H7 (cell line): Measurements from ENCODE around the gene PDGFD. TPM values are rescaled to one million over a fixed set of nuclear protein-coding genes. Genes with fewer than 3 reads are reported as not detected.

ENCODE experiments used
- DNase-seq: peaks from one replicate; pipeline ENCODE4 v3.0.0; 2012
- H3K27me3 ChIP-seq: 2 replicates; pipeline ENCODE4 v1.6.0; 2011; ENCODE audit warnings: mild to moderate bottlenecking, low read length; ENCODE audit not compliant: control insufficient read depth, insufficient read depth
- H3K36me3 ChIP-seq: replicated peaks from 2 replicates; pipeline ENCODE4 v1.5.1; 2011; ENCODE audit warnings: low read length; ENCODE audit not compliant: control insufficient read depth, insufficient read depth
- H3K4me3 ChIP-seq: 2 replicates; pipeline ENCODE4 v1.5.1; 2011; ENCODE audit warnings: low read depth, mild to moderate bottlenecking, control low read depth, low read length, moderate library complexity; ENCODE audit not compliant: insufficient read depth
- total RNA-seq: library from RNA; depleted of rRNA; stranded (reverse); fragments of >200 nt; shearing (Covaris generic); gene quantifications from 2 replicates; pipeline ENCODE4 v1.2.3, GENCODE V29; 2014

The PDGFD gene
- total RNA-seq, 1 experiment from 2014 or later = 4.0 TPM

- no peak overlapping the region for H3K4me3 ChIP-seq
- no peak for DNase-seq
- no peaks in the 10 kb centered on the region for H3K27me3 ChIP-seq
- no peaks in the 10 kb centered on the region for H3K36me3 ChIP-seq
Observed at GRCh38 chr11:104093426-104094280, 70.3 kb downstream of the PDGFD start.

GRCh38 chr11:104092744-104093143 lies 71.2 kb downstream of the PDGFD start:
- H3K36me3 ChIP-seq = no peaks in the 10 kb centered on the region
- DNase-seq = no peak

DNA sequence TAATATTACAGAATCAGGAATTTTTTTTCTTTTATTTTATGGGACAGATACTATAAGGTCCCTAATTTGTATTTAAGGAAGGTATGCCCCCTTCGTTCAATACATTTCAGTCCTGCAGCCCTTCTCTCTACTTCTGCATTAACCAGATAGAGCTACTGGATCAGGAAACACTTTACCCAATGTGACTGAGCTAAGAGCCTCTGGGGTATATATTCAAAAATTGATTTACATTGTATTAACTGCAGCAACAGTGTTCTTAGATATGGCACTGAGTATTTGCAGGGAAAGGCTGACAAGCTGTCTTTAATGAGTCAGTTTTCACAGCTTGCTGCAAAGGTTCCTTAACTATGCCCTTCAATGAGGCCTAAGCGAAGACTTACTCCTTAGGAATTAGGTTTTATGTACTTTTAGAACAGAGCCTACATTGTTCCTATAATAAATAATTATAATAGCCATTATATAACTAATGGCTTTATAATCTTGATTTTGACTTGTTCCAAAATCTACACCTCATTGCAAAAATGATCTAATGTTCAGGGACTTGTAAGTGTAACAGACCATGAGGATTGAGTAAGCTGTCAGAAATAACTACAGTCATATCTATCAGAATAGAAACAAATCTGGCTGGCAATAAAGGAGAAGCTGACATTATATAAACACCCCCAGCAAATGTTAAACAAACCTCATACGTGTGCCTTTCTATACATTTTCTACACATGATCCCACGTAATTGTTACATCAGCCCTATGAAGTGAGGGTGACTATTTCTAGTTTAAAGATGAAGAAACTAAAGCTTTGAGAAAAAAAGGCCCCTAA lies 72.5 kb downstream of the PDGFD start:
- DNase-seq = no peak
- Histone ChIP-seq H3K27me3 (no peaks in the 10 kb centered on the region), H3K36me3 (no peaks in the 10 kb centered on the region), H3K4me3 (no peak overlapping the region)

More at GRCh38 chr11:104092744-104093143, 71.2 kb downstream of the PDGFD start:
- H3K27me3 ChIP-seq = no peaks in the 10 kb centered on the region
- H3K4me3 ChIP-seq = no peak overlapping the region

DNA sequence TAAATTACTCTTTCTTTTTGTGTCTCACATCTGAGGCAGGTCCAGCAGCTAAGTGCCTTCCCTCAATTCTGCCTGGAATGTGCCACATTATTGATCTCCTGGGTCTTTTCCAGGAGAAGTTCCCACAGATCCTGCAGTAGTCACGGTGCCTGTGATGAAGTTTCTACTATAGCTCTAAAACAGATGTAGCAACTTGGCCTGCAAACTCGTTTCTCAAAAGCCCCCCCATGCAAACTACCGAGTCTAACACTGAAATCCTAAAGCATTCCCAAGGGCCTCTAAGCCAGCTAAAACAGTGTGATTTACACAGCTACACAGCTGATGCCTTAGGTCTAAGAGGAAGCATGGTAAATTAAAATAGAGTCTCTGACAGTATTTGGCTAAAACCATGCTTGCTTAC lies 73.2 kb downstream of the PDGFD start:
- H3K36me3 ChIP-seq = no peaks in the 10 kb centered on the region
- H3K27me3 ChIP-seq = no peaks in the 10 kb centered on the region
- H3K4me3 ChIP-seq = no peak overlapping the region
- no peak for DNase-seq

GRCh38 chr11:104089481-104089880 lies 74.5 kb downstream of the PDGFD start:
- H3K27me3 ChIP-seq = no peaks in the 10 kb centered on the region
- no peak for DNase-seq
- no peaks in the 10 kb centered on the region for H3K36me3 ChIP-seq
- H3K4me3 ChIP-seq = no peak overlapping the region

DNA sequence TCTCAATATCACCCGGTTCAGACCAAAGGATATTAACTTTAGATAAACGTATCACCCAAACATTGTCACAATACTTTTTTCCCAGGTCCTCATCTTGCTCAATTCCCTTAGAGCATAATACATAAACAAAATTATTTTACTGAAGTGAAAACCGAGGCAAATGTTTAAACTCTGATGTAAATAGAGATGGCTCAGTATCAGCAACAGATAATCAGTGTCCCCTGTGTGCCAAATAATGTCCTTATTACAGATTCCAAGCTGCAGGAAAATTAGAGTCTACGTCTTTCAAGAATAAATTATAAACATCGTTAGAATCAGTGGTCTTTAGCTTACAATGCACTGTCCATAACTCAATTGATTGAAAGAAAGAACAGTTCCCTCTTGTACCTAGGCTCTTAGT lies 77.3 kb downstream of the PDGFD start:
- Histone ChIP-seq H3K27me3 (no peaks in the 10 kb centered on the region), H3K4me3 (no peak overlapping the region), H3K36me3 (no peaks in the 10 kb centered on the region)
- DNase-seq = no peak

GRCh38 chr11:104078995-104079394 lies 85.0 kb downstream of the PDGFD start:
- DNase-seq = no peak
- Histone ChIP-seq H3K36me3 (no peaks in the 10 kb centered on the region), H3K27me3 (no peaks in the 10 kb centered on the region), H3K4me3 (no peak overlapping the region)

- H3K36me3 ChIP-seq = no peaks in the 10 kb centered on the region
- H3K27me3 ChIP-seq = no peaks in the 10 kb centered on the region
- no peak overlapping the region for H3K4me3 ChIP-seq
- no peak for DNase-seq
Observed at GRCh38 chr11:104078245-104078644, 85.7 kb downstream of the PDGFD start.

GRCh38 chr11:104076455-104076854 lies 87.5 kb downstream of the PDGFD start:
- Histone ChIP-seq H3K4me3 (no peak overlapping the region), H3K36me3 (no peaks in the 10 kb centered on the region), H3K27me3 (no peaks in the 10 kb centered on the region)
- no peak for DNase-seq

DNA sequence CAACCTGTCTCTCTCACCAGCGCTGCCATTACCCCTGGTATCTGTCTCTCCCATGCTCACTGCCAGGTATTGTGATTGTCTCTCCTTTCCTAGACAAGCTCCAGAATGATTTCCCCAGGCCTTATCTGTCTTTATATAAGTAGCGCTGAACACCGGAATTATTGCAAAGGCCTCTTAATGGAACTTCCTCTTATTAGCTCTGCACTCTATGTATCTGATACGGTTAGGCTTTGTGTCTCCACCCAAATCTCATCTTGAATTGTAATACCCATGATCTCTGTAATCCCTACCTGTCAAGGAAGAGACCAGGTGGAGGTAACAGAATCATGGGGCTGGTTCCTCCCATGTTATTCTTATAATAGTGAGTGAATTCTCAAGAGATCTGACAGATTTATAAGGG lies 88.2 kb downstream of the PDGFD start:
- no peak for DNase-seq
- H3K4me3 ChIP-seq = no peak overlapping the region
- H3K36me3 ChIP-seq = no peaks in the 10 kb centered on the region
- H3K27me3 ChIP-seq = no peaks in the 10 kb centered on the region

GRCh38 chr11:104075091-104075490 lies 88.9 kb downstream of the PDGFD start:
- H3K36me3 ChIP-seq = no peaks in the 10 kb centered on the region
- no peaks in the 10 kb centered on the region for H3K27me3 ChIP-seq
- no peak overlapping the region for H3K4me3 ChIP-seq
- no peak for DNase-seq

GRCh38 chr11:104073950-104074705 lies 89.8 kb downstream of the PDGFD start:
- no peak overlapping the region for H3K4me3 ChIP-seq
- DNase-seq = peak; percentile 13

DNA sequence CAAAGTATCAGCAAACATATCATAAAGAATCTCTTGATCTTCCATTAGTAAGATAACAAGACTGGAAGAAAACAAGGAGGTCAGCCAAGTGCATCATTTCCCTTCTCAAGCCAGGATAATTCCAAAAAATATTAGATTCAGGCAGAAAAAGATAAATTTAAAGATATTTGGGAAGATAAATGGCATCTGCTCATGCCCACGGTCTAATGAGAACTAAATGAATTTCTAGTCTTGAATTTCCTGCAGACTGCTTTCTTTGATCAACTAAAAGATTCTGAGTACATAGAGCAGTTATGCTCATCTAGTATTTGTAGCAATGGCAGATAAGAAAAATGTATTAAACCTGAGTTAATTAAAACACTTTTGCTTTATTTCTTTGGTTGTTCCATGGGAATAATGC lies 96.4 kb downstream of the PDGFD start:
- Histone ChIP-seq H3K36me3 (no peaks in the 10 kb centered on the region), H3K4me3 (no peak overlapping the region), H3K27me3 (no peaks in the 10 kb centered on the region)
- no peak for DNase-seq

More at GRCh38 chr11:104073950-104074705, 89.8 kb downstream of the PDGFD start:
- Histone ChIP-seq H3K27me3 (no peaks in the 10 kb centered on the region), H3K36me3 (no peaks in the 10 kb centered on the region)

GRCh38 chr11:104064034-104064630 lies 99.8 kb downstream of the PDGFD start:
- Histone ChIP-seq H3K27me3 (no peaks in the 10 kb centered on the region), H3K36me3 (no peaks in the 10 kb centered on the region), H3K4me3 (no peak overlapping the region)
- no peak for DNase-seq
